ENCODE measurements around the gene ARSK. TPM values are rescaled to one million over a fixed set of nuclear protein-coding genes. Genes with fewer than 3 reads are reported as not detected.

Gene ARSK
- total RNA-seq, 4 donors from 2014 or later, result 4.1 to 28.2 (median 12.9) TPM

DNA sequence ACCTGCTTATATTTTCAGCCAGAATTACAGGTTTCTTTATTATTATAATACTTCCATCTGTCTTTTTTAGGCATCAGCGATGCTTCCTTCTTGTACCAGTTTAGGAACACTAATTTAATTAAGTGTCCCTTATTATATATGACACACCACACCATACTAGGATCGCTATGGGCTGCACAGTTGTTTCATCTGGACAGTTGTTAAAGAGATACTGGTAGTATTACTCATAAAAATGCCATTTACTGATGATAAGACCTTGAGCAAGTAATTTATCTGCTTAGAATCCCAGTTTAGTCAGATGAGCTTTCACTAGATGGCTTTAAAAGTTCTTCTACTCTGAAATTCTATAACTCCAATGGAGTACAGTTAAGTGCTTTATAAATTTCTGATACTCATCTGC is 17.1 kb downstream of the ARSK start:
- intact Hi-C loops (cut with DNase I; ENCODE audit: low total_unique reads), result no loop called here
- no peak for DNase-seq
- H3K9me3 ChIP-seq, result no peaks in the 10 kb centered on the region
- H3K4me3 ChIP-seq, result no peak overlapping the region
- no peaks in the 10 kb centered on the region for H3K36me3 ChIP-seq
- no peaks in the 10 kb centered on the region for H3K27me3 ChIP-seq
- no peak overlapping the region for H3K27ac ChIP-seq
- no peaks in the 10 kb centered on the region for H3K4me1 ChIP-seq
- TF ChIP-seq POLR2A (IDR thresholded peaks at IDR 0.05), result no peak
- TF ChIP-seq, protein P1, sequence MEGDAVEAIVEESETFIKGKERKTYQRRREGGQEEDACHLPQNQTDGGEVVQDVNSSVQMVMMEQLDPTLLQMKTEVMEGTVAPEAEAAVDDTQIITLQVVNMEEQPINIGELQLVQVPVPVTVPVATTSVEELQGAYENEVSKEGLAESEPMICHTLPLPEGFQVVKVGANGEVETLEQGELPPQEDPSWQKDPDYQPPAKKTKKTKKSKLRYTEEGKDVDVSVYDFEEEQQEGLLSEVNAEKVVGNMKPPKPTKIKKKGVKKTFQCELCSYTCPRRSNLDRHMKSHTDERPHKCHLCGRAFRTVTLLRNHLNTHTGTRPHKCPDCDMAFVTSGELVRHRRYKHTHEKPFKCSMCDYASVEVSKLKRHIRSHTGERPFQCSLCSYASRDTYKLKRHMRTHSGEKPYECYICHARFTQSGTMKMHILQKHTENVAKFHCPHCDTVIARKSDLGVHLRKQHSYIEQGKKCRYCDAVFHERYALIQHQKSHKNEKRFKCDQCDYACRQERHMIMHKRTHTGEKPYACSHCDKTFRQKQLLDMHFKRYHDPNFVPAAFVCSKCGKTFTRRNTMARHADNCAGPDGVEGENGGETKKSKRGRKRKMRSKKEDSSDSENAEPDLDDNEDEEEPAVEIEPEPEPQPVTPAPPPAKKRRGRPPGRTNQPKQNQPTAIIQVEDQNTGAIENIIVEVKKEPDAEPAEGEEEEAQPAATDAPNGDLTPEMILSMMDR (IDR thresholded peaks at IDR 0.05), result no peak

GRCh38 chr5:95581576-95581975 is 26.7 kb downstream of the ARSK start:
- H3K27me3 ChIP-seq, result no peaks in the 10 kb centered on the region
- no peaks in the 10 kb centered on the region for H3K36me3 ChIP-seq
- H3K4me3 ChIP-seq, result no peak overlapping the region
- no peaks in the 10 kb centered on the region for H3K4me1 ChIP-seq
- DNase-seq, result no peak
- intact Hi-C loops (cut with DNase I; ENCODE audit: low total_unique reads), result no loop called here
- TF ChIP-seq, protein P1 (IDR thresholded peaks at IDR 0.05), result no peak
- no peak for TF ChIP-seq POLR2A (IDR thresholded peaks at IDR 0.05)
- H3K9me3 ChIP-seq, result no peaks in the 10 kb centered on the region
- no peak overlapping the region for H3K27ac ChIP-seq

DNA sequence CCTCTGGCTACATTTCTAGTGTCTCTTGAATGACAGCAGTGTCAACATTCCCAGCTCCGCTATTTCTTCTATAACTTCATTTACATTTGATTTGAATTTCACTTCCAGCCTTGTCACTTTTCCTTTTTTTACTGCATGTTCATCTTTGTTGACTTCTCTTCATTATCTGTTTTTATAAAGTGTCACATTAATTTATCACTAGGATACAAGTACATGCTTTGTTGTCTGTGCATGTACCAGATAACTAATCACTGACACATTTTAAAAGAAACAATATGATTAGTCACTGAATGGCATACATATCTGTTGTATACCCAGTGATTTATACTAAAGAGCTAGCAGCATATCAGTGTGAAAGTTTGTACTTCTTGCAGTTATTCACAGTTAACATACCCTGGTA is 29.1 kb downstream of the ARSK start:
- Histone ChIP-seq H3K27me3 (no peaks in the 10 kb centered on the region), H3K4me3 (no peak overlapping the region), H3K4me1 (no peaks in the 10 kb centered on the region), H3K36me3 (no peaks in the 10 kb centered on the region), H3K9me3 (no peaks in the 10 kb centered on the region), H3K27ac (no peak overlapping the region)
- TF ChIP-seq, protein P1 (IDR thresholded peaks at IDR 0.05), result no peak
- no peak for TF ChIP-seq POLR2A (IDR thresholded peaks at IDR 0.05)
- intact Hi-C loops (cut with DNase I; ENCODE audit: low total_unique reads), result no loop called here
- DNase-seq, result no peak

GRCh38 chr5:95590880-95591279 is 36.0 kb downstream of the ARSK start:
- H3K27me3 ChIP-seq, result no peaks in the 10 kb centered on the region
- H3K36me3 ChIP-seq, result no peaks in the 10 kb centered on the region
- no peaks in the 10 kb centered on the region for H3K4me1 ChIP-seq
- intact Hi-C loops (cut with DNase I; ENCODE audit: low total_unique reads), result no loop called here
- DNase-seq, result no peak
- no peaks in the 10 kb centered on the region for H3K9me3 ChIP-seq
- H3K27ac ChIP-seq, result no peak overlapping the region
- no peak overlapping the region for H3K4me3 ChIP-seq
- TF ChIP-seq, protein P1 (IDR thresholded peaks at IDR 0.05), result no peak
- TF ChIP-seq POLR2A (IDR thresholded peaks at IDR 0.05), result no peak

- H3K9me3 ChIP-seq, result no peaks in the 10 kb centered on the region
- no peak overlapping the region for H3K27ac ChIP-seq
- no peaks in the 10 kb centered on the region for H3K36me3 ChIP-seq
- no peaks in the 10 kb centered on the region for H3K27me3 ChIP-seq
- DNase-seq, result no peak
- no peak for TF ChIP-seq POLR2A (IDR thresholded peaks at IDR 0.05)
- TF ChIP-seq, protein P1 (IDR thresholded peaks at IDR 0.05), result no peak
- no peaks in the 10 kb centered on the region for H3K4me1 ChIP-seq
- intact Hi-C loops (cut with DNase I; ENCODE audit: low total_unique reads), result no loop called here
- no peak overlapping the region for H3K4me3 ChIP-seq
These were observed 36.6 kb downstream of the ARSK start for GRCh38 chr5:95591490-95591901.

All from uterus (tissue), 4 donors.